Caki2 (cell line): ENCODE measurements around the gene GTPBP8. TPM values are rescaled to one million over a fixed set of nuclear protein-coding genes. Genes with fewer than 3 reads are reported as not detected.

Experiments
- DNase-seq: peaks from one replicate; pipeline ENCODE4 v3.0.0-alpha.2; 2015; ENCODE audit warnings: low read depth
- in situ Hi-C: cut with HindIII; loops from 2 replicates; pipeline ENCODE4 v1.10.0; 2016; ENCODE audit warnings: low sequenced_read_pairs, low pct_unique_long_range_greater_than_20kb, mixed read lengths
- total RNA-seq: library from RNA; depleted of rRNA; stranded (reverse); fragments of >200 nt; shearing (Covaris generic); gene quantifications from 2 replicates; pipeline ENCODE4 v1.2.3, GENCODE V29; 2014; ENCODE audit warnings: low replicate concordance

The GTPBP8 gene
- total RNA-seq, 1 experiment from 2014 or later, result 10.6 TPM

- in situ Hi-C loops, result no loop called here
- DNase-seq, result no peak
Observed at GRCh38 chr3:112984485-112984884, 6.3 kb upstream of the GTPBP8 start.

GRCh38 chr3:112987710-112988334 lies 3.0 kb upstream of the GTPBP8 start:
- no peak for DNase-seq
- in situ Hi-C loops, result no loop called here

GRCh38 chr3:112995800-112996199 lies 5.0 kb downstream of the GTPBP8 start:
- DNase-seq, result no peak
- in situ Hi-C loops, result no loop called here

GRCh38 chr3:113000691-113001090 lies 9.9 kb downstream of the GTPBP8 start:
- no peak for DNase-seq
- in situ Hi-C loops, result no loop called here

GRCh38 chr3:113002037-113002436 lies 11.3 kb downstream of the GTPBP8 start:
- no peak for DNase-seq
- in situ Hi-C loops, result no loop called here

GRCh38 chr3:113002679-113003078 lies 11.9 kb downstream of the GTPBP8 start:
- in situ Hi-C loops, result no loop called here
- DNase-seq, result no peak

- in situ Hi-C loops, result no loop called here
- DNase-seq, result no peak
Observed at GRCh38 chr3:113005611-113006010, 14.8 kb downstream of the GTPBP8 start.

GRCh38 chr3:113006359-113007056 lies 15.7 kb downstream of the GTPBP8 start:
- DNase-seq, result no peak
- in situ Hi-C loops, result no loop called here

- DNase-seq, result no peak
- in situ Hi-C loops, result no loop called here
Observed at GRCh38 chr3:113008117-113008516, 17.3 kb downstream of the GTPBP8 start.

GRCh38 chr3:113013593-113013992 lies 22.8 kb downstream of the GTPBP8 start:
- in situ Hi-C loops, result no loop called here
- DNase-seq, result no peak

GRCh38 chr3:113018536-113019181 lies 27.9 kb downstream of the GTPBP8 start:
- in situ Hi-C loops, result no loop called here
- peak; percentile 2 for DNase-seq

GRCh38 chr3:113019182-113020137 lies 28.7 kb downstream of the GTPBP8 start:
- DNase-seq, result peak; percentile 77
- in situ Hi-C loops, result no loop called here

GRCh38 chr3:113021471-113021870 lies 30.7 kb downstream of the GTPBP8 start:
- no peak for DNase-seq
- in situ Hi-C loops, result no loop called here

GRCh38 chr3:113034011-113034410 lies 43.2 kb downstream of the GTPBP8 start:
- in situ Hi-C loops, result no loop called here
- DNase-seq, result no peak

- in situ Hi-C loops, result no loop called here
- peak; percentile 15 for DNase-seq
Observed at GRCh38 chr3:113035387-113035982, 44.7 kb downstream of the GTPBP8 start.

- no peak for DNase-seq
- in situ Hi-C loops, result no loop called here
Observed at GRCh38 chr3:113038328-113038727, 47.5 kb downstream of the GTPBP8 start.

- no peak for DNase-seq
- in situ Hi-C loops, result no loop called here
Observed at GRCh38 chr3:113039546-113039945, 48.8 kb downstream of the GTPBP8 start.

- in situ Hi-C loops, result no loop called here
- no peak for DNase-seq
Observed at GRCh38 chr3:113040231-113040630, 49.4 kb downstream of the GTPBP8 start.
